HG03442 (cell line): Measurements from ENCODE around the gene ITCH.
"Not testable (repeated sequence)": the region's sequence is repeated elsewhere in the genome, so short reads cannot be mapped to it uniquely, and the experiment has no call there.

Experiments used
- ATAC-seq: cut with Tn5 transposase; IDR thresholded peaks from one replicate; pipeline ENCODE4 v1.9.1; 2021; ENCODE audit warnings: mild to moderate bottlenecking, moderate library complexity; ENCODE audit not compliant: unreplicated experiment

Gene ITCH

GRCh38 chr20:34377072-34377847 is 14.2 kb downstream of the ITCH start:
- ATAC-seq: peak; percentile 74

GRCh38 chr20:34382174-34382573 is 19.1 kb downstream of the ITCH start:
- no peak for ATAC-seq

- not testable (repeated sequence) for ATAC-seq
Observed at GRCh38 chr20:34382877-34383455, 19.9 kb downstream of the ITCH start.

GRCh38 chr20:34385464-34385863 is 22.4 kb downstream of the ITCH start:
- ATAC-seq: no peak

GRCh38 chr20:34388000-34388399 is 24.9 kb downstream of the ITCH start:
- no peak for ATAC-seq

GRCh38 chr20:34388678-34389077 is 25.6 kb downstream of the ITCH start:
- no peak for ATAC-seq

GRCh38 chr20:34389206-34389953 is 26.3 kb downstream of the ITCH start:
- ATAC-seq: no peak

GRCh38 chr20:34389954-34390555 is 27.0 kb downstream of the ITCH start:
- no peak for ATAC-seq

- ATAC-seq: no peak
Observed at GRCh38 chr20:34396408-34396807, 33.3 kb downstream of the ITCH start.

GRCh38 chr20:34397096-34397495 is 34.0 kb downstream of the ITCH start:
- no peak for ATAC-seq

GRCh38 chr20:34400776-34401175 is 37.7 kb downstream of the ITCH start:
- ATAC-seq: not testable (repeated sequence)

GRCh38 chr20:34401741-34402455 is 38.8 kb downstream of the ITCH start:
- ATAC-seq: no peak

- no peak for ATAC-seq
Observed at GRCh38 chr20:34402461-34402860, 39.4 kb downstream of the ITCH start.

- no peak for ATAC-seq
Observed at GRCh38 chr20:34403063-34403827, 40.2 kb downstream of the ITCH start.

- no peak for ATAC-seq
Observed at GRCh38 chr20:34403908-34404307, 40.8 kb downstream of the ITCH start.

- ATAC-seq: no peak
Observed at GRCh38 chr20:34404803-34405202, 41.7 kb downstream of the ITCH start.

- not testable (repeated sequence) for ATAC-seq
Observed at GRCh38 chr20:34405247-34405651, 42.2 kb downstream of the ITCH start.

GRCh38 chr20:34405942-34406341 is 42.9 kb downstream of the ITCH start:
- ATAC-seq: not testable (repeated sequence)

- ATAC-seq: no peak
Observed at GRCh38 chr20:34407962-34408474, 44.9 kb downstream of the ITCH start.

GRCh38 chr20:34410336-34410735 is 47.3 kb downstream of the ITCH start:
- ATAC-seq: no peak
